GM18502 (cell line): ENCODE measurements around the gene NRDE2.
A peak's percentile ranks its signal among the peaks of the same experiment; 100 is the strongest.

Source experiments
- ATAC-seq: cut with Tn5 transposase; IDR thresholded peaks from one replicate; pipeline ENCODE4 v1.9.1; 2021; ENCODE audit warnings: mild to moderate bottlenecking; ENCODE audit not compliant: unreplicated experiment, poor library complexity

The NRDE2 gene

GRCh38 chr14:90331497-90332270 lies at the start of gene NRDE2:
TSS of gene NRDE2 (minus strand) at chr14:90331941. CDS start at chr14:90331904, 37 bp downstream.
- ATAC-seq, result peak; percentile 95

GRCh38 chr14:90381011-90381786 lies 49.5 kb upstream of the NRDE2 start:
- ATAC-seq, result no peak

DNA sequence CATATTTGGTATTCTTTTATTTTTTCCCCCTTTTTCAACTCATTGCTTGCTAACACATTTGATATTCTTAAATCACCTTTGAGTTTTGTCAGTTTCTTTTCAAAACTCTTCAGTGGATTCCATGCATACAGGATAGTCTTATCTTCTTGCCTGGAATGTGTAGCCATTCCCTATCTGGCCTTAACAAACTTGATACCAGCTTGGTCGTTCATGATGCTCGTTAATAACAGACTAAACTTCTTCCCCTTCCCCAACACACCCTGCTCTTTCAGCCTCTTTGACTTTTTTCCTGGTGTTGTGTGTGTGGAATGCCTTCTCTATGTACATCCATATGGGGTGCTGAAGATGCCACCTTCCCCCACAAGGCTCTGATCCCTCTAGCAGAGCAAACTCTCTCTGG lies 47.4 kb upstream of the NRDE2 start:
- ATAC-seq, result no peak

- ATAC-seq, result no peak
Measured at GRCh38 chr14:90378249-90378648, 46.5 kb upstream of the NRDE2 start.

DNA sequence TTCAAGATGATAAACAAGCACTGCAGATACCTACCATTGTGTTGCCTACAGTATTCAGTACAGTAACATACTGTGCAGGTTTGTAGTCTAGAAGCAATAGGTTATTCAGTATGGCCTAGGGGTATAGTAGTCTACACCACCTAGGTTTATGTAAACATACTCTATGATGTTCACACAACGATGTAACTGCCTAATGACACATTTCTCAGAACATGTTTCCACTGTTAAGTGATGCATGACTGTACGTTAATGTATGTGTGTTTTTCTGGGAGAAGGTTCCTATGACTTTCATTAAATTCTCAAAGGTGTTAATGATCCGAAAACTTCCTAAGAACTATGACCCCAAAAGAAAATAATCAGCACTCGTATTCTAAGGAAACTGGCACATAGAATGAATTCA lies 44.2 kb upstream of the NRDE2 start:
- ATAC-seq, result no peak

DNA sequence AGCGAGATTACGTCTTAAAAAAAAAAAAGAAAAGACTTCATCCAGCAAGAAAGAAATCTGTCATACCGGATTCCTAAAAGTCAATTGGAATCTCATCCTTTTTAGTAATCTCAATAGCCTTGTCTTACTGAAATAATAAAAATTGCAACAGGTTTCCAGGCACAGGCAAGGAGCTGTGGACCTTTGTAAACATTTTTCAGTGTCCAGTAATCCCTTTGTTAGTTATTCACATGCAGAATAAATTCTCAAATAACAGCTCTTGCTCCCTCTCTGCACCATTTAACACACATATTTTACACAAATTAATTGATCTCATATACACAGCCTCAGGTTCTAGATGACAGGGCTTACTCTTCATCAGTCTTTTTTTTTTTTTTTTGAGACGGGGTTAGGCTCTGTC lies 43.1 kb upstream of the NRDE2 start:
- no peak for ATAC-seq

GRCh38 chr14:90373887-90374286 lies 42.1 kb upstream of the NRDE2 start:
- ATAC-seq, result no peak

DNA sequence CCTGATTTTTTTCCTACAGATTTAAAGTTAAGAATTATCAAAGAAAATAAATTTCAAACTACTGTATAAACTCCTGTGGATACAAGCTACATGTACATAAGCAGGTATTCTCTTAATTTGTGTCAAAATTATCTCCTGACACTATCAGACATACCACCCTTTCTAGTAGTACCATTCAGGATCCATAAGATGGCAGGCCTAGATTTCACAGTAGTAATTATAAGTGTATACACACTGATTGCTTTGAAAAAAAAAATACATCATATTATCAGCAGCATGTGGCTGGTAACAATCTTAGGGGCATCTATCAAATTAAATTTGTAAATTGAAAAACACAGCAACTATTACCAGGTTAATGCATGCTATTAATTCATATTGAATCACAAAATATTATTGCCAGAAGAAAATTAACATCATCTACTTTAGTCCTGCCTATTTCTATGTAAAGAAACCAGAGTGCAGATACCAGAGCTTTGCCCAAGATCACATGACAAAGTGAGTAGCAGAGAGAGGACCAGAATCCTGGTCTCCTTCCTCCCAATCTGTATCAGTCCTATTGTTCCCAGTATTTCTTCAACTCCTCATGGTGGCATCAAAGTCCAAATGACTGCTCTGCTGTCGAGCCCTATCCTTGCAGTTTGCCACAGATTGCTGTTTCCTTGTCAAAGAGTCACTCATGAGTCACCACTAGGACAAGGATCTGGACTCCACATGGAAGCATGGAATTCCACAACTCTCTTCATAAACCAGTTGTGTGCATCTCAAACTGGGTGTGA lies 37.4 kb upstream of the NRDE2 start:
- ATAC-seq, result no peak

DNA sequence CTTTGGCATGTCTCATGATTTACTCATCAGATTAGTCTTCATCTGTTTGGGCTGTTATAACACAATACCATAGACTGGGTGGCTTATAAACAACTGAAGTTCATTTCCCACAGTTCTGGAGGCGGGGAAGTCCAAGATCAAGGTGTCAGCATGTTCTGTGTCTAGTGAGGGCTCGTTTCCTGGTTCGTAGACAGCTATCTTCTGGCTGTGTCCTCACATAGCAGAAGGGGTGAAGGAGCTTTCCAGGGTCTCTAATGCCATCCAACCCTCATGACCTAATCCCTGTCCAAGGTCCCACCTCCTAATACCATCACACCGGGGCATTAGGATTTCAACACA lies 30.8 kb upstream of the NRDE2 start:
- no peak for ATAC-seq

DNA sequence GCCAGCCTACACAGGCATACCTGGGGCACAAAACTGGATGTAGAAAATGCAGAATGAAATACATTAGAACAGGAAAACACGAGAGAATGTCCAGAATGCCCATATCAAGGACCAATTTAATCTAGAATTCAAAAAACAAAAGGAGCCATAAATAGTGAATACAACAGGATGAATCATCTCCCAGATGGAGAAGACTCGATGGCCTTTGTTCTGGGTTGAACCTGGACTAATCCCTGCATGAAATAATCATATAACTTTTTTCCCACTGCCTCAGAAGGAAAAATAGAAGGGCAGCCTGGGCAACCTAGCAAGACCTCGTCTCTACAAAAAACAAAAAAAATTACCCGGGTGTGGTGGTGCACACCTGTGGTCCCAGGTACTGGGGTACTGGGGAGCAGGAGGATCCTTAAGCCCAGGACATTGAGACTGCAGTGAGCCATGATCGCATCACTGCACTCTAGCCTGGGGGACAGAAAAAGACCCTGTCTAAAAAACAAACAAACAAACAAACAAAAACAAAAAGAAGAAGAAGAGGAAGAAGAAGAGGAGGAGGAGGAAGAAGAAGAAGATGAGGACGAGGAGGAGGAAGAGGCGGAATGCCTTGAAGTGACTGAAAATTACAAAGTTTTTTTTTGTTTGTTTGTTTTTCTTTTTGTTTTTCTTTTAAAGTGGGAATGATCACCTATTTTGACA lies 30.3 kb upstream of the NRDE2 start:
- no peak for ATAC-seq

DNA sequence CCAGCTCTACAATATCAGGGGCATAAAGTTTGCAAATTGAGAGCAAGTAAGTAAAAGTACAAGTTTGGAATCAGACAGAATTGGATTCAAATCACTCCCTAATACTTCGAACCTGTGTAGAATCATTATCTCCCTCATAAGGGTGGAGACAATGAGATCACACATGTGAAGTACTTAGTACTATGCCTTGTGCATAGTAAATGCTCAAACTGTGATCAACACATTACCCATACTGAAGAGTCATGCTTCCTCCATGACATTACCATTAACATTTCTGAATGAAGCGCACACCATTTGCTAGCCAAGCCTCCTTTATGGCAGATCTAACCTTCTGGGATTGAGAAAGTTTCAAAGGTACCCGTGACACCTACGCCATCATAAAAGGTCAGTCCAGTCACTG lies 26.6 kb upstream of the NRDE2 start:
- ATAC-seq, result no peak

GRCh38 chr14:90356925-90357324 lies 25.2 kb upstream of the NRDE2 start:
- no peak for ATAC-seq

- no peak for ATAC-seq
Measured at GRCh38 chr14:90355540-90356518, 24.1 kb upstream of the NRDE2 start.

DNA sequence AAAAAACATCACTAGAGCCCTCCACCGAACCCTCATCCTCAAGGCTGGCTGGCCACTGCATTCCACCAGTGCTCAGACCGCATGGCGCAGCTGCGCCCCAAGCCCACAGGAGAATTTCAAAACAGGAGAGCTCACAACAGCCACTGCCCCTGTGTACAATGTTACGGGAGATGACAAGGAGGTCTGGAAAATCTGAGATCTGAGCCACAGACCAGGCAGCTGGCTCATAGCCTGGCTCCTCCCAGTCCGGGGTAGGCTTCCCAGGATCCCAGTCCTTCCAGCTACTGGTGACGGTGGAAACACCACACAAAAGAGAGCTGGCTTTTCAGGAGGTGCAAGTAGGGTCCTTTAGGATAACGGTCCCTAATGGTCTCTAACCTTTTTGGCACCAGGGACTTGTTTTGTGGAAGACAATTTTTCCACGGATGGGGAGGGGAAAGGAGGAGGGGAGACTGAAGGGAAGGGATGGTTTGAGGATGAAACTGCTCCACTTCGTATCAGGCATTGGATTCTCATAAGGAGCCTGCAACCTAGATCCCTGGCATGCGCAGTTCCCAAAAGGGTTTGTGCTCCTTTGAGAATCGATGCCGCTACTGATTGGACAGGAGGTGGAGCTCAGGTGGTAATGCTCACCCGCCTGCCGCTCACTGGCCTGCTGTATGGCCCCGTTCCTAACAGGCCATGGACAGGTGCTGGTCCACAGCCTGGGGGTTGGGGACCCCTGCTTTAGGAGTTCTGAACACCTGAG lies 23.0 kb upstream of the NRDE2 start:
- ATAC-seq, result no peak

- no peak for ATAC-seq
Measured at GRCh38 chr14:90349739-90350138, 18.0 kb upstream of the NRDE2 start.

GRCh38 chr14:90348270-90348669 lies 16.5 kb upstream of the NRDE2 start:
- no peak for ATAC-seq

- no peak for ATAC-seq
Measured at GRCh38 chr14:90345239-90345557, 13.5 kb upstream of the NRDE2 start.

- ATAC-seq, result no peak
Measured at GRCh38 chr14:90344331-90345238, 12.8 kb upstream of the NRDE2 start.
